ENCODE data around the gene COBL.

GRCh38 chr7:50980411-50980810, 336.2 kb downstream of the COBL start:
- no peak for TF ChIP-seq CTCF (conservative IDR thresholded peaks at IDR 0.05; ENCODE audit: low read depth, low read length)
- no peak for TF ChIP-seq EZH2phosphoT487 (IDR thresholded peaks at IDR 0.05; ENCODE audit: borderline replicate concordance, low read length)

All from PC-3 (cell line).